ENCODE measurements around the gene ADCK1. TPM values are rescaled to one million over a fixed set of nuclear protein-coding genes. Genes with fewer than 3 reads are reported as not detected.

The ADCK1 gene
- total RNA-seq, 4 donors from 2014 or later: 6.0 to 16.0 (median 9.0) TPM

DNA sequence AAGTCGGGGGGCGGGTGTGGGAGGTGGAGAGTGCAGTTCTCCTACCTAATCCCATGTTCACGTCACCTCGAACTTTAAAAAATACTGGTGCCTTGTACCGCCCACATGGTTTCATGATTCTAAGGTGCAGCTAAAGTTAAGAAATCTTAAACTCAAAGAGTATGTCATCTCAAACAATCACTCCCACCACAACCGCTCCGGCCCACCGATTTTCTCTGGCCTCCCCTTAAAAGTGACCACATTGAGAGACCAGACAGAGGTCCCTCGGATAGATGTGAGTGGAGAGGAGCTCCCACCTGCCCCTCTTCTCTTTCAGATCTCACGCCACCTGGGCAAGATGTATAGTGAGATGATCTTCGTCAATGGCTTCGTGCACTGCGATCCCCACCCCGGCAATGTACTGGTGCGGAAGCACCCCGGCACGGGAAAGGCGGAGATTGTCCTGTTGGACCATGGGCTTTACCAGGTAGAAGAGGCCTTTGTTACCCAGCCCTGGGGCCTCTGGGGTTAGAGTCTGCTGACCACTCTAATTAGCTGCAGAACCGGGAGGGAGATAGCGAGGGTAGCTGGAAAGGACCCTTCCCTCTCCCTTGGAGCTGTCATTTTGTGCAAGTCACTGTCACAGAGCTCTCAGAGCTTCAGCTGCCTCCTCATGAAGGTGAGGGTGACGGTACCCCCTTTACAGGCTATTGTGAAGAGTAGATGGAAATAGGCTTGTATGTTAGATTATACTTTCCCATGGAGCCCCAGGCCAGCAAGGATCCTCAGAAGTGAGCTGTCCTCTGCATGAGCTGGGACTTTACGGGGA lies 124.4 kb downstream of the ADCK1 start:
- 91% methylated on average over 20 of the region's 22 CpGs for WGBS
- no peak for DNase-seq (ENCODE audit: low spot score in 2 of 2)
- Histone ChIP-seq H3K9me3 (no peaks in the 10 kb centered on the region), H3K4me3 (no peak overlapping the region), H3K27me3 (no peaks in the 10 kb centered on the region), H3K36me3 (peaks cover 16% of the 10 kb centered on the region), H3K27ac (no peak overlapping the region), H3K4me1 (no peaks in the 10 kb centered on the region)
- no peak for TF ChIP-seq EP300 (IDR thresholded peaks at IDR 0.05)
- TF ChIP-seq POLR2AphosphoS5 (IDR thresholded peaks at IDR 0.05): no peak
- TF ChIP-seq POLR2A (IDR thresholded peaks at IDR 0.05): no peak
- TF ChIP-seq, protein P1, sequence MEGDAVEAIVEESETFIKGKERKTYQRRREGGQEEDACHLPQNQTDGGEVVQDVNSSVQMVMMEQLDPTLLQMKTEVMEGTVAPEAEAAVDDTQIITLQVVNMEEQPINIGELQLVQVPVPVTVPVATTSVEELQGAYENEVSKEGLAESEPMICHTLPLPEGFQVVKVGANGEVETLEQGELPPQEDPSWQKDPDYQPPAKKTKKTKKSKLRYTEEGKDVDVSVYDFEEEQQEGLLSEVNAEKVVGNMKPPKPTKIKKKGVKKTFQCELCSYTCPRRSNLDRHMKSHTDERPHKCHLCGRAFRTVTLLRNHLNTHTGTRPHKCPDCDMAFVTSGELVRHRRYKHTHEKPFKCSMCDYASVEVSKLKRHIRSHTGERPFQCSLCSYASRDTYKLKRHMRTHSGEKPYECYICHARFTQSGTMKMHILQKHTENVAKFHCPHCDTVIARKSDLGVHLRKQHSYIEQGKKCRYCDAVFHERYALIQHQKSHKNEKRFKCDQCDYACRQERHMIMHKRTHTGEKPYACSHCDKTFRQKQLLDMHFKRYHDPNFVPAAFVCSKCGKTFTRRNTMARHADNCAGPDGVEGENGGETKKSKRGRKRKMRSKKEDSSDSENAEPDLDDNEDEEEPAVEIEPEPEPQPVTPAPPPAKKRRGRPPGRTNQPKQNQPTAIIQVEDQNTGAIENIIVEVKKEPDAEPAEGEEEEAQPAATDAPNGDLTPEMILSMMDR (IDR thresholded peaks at IDR 0.05): no peak

DNA sequence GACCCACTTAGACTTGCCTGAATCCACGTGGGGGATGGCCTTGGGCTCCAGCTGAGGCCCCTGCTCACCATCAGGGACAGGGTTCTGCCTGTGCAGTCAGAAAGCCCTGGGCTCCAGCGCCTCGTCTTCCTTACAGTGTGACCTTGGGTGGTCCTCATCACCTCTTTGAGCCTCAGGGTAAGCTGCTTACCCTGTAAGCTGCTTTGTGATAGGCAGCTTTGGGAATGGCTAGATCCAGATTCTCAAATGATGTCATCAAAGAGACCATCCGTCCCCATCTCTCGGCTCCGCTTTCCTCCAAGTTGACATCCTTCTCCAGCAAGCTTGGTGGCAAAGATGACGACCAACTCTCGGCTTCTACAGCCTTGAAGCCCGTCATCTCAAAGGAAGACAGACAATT lies 127.0 kb downstream of the ADCK1 start:
- no peak overlapping the region for H3K27ac ChIP-seq
- TF ChIP-seq EP300 (IDR thresholded peaks at IDR 0.05): no peak
- TF ChIP-seq, protein P1 (IDR thresholded peaks at IDR 0.05): no peak
- no peak for TF ChIP-seq POLR2AphosphoS5 (IDR thresholded peaks at IDR 0.05)
- H3K36me3 ChIP-seq: peaks cover 25% of the 10 kb centered on the region
- H3K27me3 ChIP-seq: no peaks in the 10 kb centered on the region
- 89% methylated on average over 9 of the region's 9 CpGs for WGBS
- no peaks in the 10 kb centered on the region for H3K9me3 ChIP-seq
- H3K4me3 ChIP-seq: no peak overlapping the region
- no peaks in the 10 kb centered on the region for H3K4me1 ChIP-seq
- DNase-seq (ENCODE audit: low spot score in 2 of 2): no peak

- no peak for DNase-seq (ENCODE audit: low spot score in 2 of 2)
- Histone ChIP-seq H3K36me3 (peaks cover 40% of the 10 kb centered on the region), H3K27me3 (no peaks in the 10 kb centered on the region), H3K4me1 (no peaks in the 10 kb centered on the region), H3K9me3 (no peaks in the 10 kb centered on the region), H3K4me3 (no peak overlapping the region), H3K27ac (no peak overlapping the region)
- TF ChIP-seq EP300 (IDR thresholded peaks at IDR 0.05) (no peak), POLR2A (IDR thresholded peaks at IDR 0.05) (no peak), POLR2AphosphoS5 (IDR thresholded peaks at IDR 0.05) (no peak)
- TF ChIP-seq, protein P1 (IDR thresholded peaks at IDR 0.05): no peak
- whole genome bisulfite sequencing: 94% methylated on average over 14 of the region's 14 CpGs
Measured at GRCh38 chr14:77931441-77931840, 131.5 kb downstream of the ADCK1 start.

DNA sequence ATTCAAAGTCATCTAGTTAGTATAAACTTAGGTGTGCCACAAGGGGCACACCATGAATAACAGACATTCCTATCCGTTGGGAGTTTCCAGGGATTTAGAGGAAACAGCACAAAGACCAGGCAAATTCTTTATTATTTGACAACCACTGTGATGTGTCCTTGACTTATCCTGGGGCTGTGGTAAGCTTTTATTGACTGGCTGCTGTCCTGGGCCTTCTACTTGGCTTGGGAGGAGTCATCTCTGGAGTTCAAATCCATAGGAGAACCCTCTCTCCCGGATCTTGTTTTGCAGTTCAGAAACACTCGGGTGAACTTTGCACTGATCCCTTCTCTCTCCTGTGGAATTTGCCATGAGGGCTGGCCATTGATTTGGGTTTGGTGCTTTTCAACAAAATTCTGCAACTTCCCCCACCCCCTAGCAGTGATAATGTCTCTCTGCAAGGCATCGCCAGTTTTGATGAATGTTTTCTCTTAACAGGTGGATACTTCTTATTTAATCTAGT lies 136.3 kb downstream of the ADCK1 start:
- WGBS: 96% methylated on average over 4 of the region's 4 CpGs
- Histone ChIP-seq H3K4me3 (no peak overlapping the region), H3K36me3 (peaks cover 26% of the 10 kb centered on the region), H3K27ac (no peak overlapping the region), H3K27me3 (no peaks in the 10 kb centered on the region), H3K4me1 (no peaks in the 10 kb centered on the region), H3K9me3 (peaks cover 4% of the 10 kb centered on the region)
- TF ChIP-seq POLR2AphosphoS5 (IDR thresholded peaks at IDR 0.05) (no peak), EP300 (IDR thresholded peaks at IDR 0.05) (no peak), POLR2A (IDR thresholded peaks at IDR 0.05) (no peak)
- TF ChIP-seq, protein P1 (IDR thresholded peaks at IDR 0.05): no peak
- DNase-seq (ENCODE audit: low spot score in 2 of 2): no peak

- Histone ChIP-seq H3K4me1 (no peaks in the 10 kb centered on the region), H3K27ac (no peak overlapping the region), H3K9me3 (no peaks in the 10 kb centered on the region), H3K27me3 (no peaks in the 10 kb centered on the region), H3K36me3 (no peaks in the 10 kb centered on the region), H3K4me3 (no peak overlapping the region)
- TF ChIP-seq EP300 (IDR thresholded peaks at IDR 0.05) (no peak), POLR2AphosphoS5 (IDR thresholded peaks at IDR 0.05) (no peak), POLR2A (IDR thresholded peaks at IDR 0.05) (no peak)
- TF ChIP-seq, protein P1 (IDR thresholded peaks at IDR 0.05): no peak
- 68% methylated on average over 4 of the region's 4 CpGs for WGBS
- no peak for DNase-seq (ENCODE audit: low spot score in 2 of 2)
Measured at GRCh38 chr14:77947372-77947771, 147.5 kb downstream of the ADCK1 start.

Measured in suprapubic skin (tissue), 4 donors.